ENCODE measurements around the gene PACC1. TPM values are rescaled to one million over a fixed set of nuclear protein-coding genes. Genes with fewer than 3 reads are reported as not detected.

Gene PACC1
- total RNA-seq, 3 donors from 2014 or later, result 13.2 to 16.4 (median 14.9) TPM

DNA sequence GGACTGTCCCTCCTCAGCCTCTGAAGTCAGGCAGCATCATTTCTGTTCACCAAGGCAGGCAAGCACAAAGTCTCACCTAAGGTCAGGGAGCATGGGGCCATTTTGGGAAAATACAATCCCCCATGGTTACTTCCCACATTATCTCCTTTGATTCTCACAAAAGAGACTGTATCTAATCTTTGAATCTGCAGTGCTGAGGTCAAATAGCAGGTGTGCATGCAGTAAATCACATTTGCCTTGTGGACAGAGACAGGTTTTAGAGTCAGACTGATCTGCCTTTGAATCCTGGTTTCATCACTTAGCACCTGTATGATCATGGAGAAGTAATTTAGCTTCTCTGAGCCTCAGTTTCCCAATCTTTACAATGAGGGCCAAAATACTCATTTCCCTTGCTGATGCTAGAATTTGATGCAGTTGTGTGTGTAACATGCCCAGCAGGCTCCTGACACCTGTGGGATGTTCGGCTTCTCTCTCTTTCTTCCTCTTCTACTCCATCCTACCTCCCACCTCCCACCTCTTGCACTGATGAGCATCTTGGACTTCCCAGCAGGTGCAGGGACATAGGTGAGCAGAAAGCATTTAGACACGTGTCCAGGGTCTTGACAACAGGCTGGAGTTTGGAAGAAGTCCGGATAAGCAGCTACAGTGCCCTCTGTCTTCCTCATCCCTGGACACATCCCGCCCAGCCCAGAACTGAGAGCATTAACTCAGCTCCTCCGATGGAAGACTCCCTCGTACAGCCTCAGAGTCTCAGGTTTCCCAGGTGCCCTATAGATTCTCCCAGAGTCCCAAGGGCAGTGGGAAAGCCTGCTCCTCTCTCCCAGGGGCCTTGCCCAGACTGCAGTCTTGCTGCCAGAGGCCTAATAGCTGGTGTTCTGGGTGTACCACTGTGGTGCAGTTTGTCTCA is 37.0 kb upstream of the PACC1 start:
- Mint-ChIP-seq H3K27me3 (ENCODE audit: low read depth) (no peaks in the 10 kb centered on the region), H3K36me3 (ENCODE audit: insufficient read depth) (no peaks in the 10 kb centered on the region), H3K9me3 (no peaks in the 10 kb centered on the region), H3K4me1 (ENCODE audit: low read depth) (no peaks in the 10 kb centered on the region), H3K4me3 (no peak overlapping the region)
- no peak for ATAC-seq
- no peak for DNase-seq

DNA sequence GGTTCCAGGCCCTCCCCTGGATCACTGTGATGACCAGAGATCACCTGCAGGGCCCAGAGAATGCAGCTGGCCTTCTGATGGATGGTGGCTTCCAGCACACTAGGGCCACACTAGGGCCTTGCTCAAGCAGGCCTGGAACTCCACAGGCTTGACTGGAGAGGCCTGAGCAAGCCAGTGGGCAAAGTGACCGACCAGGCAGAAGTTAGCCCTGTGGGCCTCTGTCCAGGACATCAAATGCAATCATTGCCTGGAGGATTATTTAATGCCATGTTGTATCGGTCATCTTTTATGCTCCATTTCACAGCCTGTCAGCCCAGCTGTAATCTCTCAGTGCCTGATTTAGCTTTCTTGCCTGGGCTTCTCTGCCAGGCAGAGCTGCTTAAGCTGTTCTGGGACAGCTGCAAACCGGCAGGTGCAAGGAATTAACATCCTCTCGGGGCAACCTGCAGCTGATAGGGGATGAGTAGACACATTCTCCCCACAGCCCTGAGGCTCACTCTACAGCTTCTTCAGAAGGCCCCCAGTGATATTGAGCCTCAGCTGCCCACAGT is 35.7 kb upstream of the PACC1 start:
- peaks cover 3% of the 10 kb centered on the region for H3K36me3 Mint-ChIP-seq (ENCODE audit: insufficient read depth)
- ATAC-seq (no peak), DNase-seq (no peak)
- no peaks in the 10 kb centered on the region for H3K9me3 Mint-ChIP-seq
- no peaks in the 10 kb centered on the region for H3K4me1 Mint-ChIP-seq (ENCODE audit: low read depth)
- H3K27me3 Mint-ChIP-seq (ENCODE audit: low read depth), result no peaks in the 10 kb centered on the region
- no peak overlapping the region for H3K4me3 Mint-ChIP-seq

DNA sequence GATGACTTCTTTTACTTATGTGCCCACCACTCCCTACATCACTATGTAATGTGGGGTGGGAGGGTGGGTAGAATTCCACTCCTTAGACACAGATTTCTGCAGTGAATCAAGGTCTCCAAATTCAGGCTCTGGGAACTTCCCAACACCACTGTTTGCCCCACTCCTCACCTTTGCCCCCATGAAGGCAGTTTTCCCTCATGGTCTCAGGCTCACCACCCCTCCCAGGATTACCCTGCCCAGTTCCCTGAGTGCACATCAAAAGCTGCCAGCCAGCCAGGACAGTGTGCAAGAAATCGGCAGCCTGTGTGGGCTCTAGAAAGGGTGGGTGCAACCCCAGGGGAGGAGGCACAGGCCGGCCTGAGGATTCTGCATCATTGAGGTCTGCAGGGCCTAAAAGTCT is 32.8 kb upstream of the PACC1 start:
- Mint-ChIP-seq H3K4me3 (no peak overlapping the region), H3K4me1 (ENCODE audit: low read depth) (no peaks in the 10 kb centered on the region), H3K27me3 (ENCODE audit: low read depth) (no peaks in the 10 kb centered on the region), H3K9me3 (no peaks in the 10 kb centered on the region), H3K36me3 (ENCODE audit: insufficient read depth) (peaks cover 3% of the 10 kb centered on the region)
- DNase-seq (no peak), ATAC-seq (no peak)

DNA sequence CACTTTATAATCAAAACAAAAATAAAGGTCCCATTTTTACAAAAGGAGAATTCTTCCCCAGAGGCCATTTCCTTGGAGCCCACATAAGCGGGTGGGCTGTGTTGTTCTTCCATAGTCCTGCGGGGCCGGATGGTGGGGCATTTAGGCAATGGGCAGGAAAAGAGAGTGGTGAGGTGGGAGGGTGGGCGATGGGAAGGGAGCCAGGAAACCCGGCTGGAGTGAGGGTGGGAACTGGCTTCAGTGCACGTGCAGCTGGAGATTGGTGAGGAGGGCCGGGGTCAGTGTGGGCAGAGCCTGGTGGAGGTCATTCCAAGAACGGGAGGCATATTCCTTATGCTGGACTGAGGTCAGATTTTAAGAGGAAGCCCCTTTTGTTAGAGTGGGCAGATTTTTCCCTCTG is 31.6 kb upstream of the PACC1 start:
- ATAC-seq (no peak), DNase-seq (no peak)
- Mint-ChIP-seq H3K9me3 (no peaks in the 10 kb centered on the region), H3K4me3 (no peak overlapping the region), H3K4me1 (ENCODE audit: low read depth) (no peaks in the 10 kb centered on the region), H3K27me3 (ENCODE audit: low read depth) (no peaks in the 10 kb centered on the region), H3K36me3 (ENCODE audit: insufficient read depth) (peaks cover 6% of the 10 kb centered on the region)

DNA sequence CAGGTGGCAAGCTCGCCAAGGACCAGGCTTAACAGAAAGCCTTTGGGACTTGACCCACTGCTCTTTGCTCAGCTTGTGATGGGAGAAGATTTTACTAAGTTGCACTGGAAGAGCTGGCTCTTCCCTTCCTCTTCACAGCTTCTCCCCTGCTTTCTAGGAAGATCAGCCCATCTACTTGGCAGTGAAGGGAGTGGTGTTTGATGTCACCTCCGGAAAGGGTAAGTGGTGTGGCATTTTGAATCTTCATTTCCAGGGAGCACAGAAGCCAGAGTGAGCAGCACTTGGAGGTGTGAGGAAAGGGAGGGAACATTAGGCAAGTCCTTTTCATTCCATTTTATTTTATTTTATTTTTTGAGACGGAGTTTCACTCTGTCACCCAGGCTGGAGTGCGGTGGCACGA is 27.7 kb upstream of the PACC1 start:
- Mint-ChIP-seq H3K36me3 (ENCODE audit: insufficient read depth) (peaks cover 6% of the 10 kb centered on the region), H3K4me1 (ENCODE audit: low read depth) (peaks cover 5% of the 10 kb centered on the region), H3K4me3 (no peak overlapping the region), H3K9me3 (no peaks in the 10 kb centered on the region), H3K27me3 (ENCODE audit: low read depth) (no peaks in the 10 kb centered on the region)
- ATAC-seq, result no peak
- DNase-seq, result no peak

DNA sequence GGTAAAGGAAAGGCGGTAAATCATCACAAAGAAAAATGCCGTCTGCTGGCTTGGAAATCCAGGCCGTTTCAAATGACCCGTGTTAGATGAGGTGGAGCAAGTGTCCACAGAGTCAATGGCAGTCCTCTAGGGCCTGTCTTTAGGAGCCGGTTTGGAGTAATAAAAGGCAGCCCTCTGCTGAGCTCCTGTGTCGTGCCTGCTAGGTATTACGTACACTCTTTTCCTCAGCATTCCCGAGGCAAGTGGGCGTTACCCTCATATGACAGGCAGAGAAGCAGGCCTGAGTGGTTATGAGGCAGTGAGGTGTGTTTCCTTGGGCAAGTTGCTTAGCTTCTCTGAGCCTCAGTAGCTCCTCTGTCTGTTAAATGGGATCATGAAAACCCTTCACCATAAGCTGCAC is 25.7 kb upstream of the PACC1 start:
- DNase-seq, result no peak
- no peaks in the 10 kb centered on the region for H3K9me3 Mint-ChIP-seq
- peaks cover 6% of the 10 kb centered on the region for H3K4me1 Mint-ChIP-seq (ENCODE audit: low read depth)
- no peaks in the 10 kb centered on the region for H3K27me3 Mint-ChIP-seq (ENCODE audit: low read depth)
- H3K36me3 Mint-ChIP-seq (ENCODE audit: insufficient read depth), result peaks cover 2% of the 10 kb centered on the region
- no peak for ATAC-seq
- H3K4me3 Mint-ChIP-seq, result no peak overlapping the region

DNA sequence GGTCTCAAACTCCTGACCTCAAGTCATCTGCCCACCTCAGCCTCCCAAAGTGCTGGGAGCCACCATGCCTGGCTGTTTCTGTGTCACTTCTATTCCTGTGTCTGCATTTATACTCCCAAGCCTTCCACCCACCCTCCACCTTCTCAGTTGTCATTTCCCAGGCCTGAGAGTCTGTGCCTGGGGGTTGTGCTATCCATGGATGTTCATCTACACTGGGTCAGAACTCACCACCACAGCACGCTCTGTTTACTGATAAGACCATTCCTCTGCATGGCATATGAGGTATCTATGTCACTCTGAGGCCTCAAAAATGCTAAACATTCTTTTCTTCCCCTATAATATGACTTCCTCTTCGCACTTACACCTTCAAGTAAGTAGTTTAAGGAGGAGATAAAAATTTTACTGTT is 24.1 kb upstream of the PACC1 start:
- no peaks in the 10 kb centered on the region for H3K9me3 Mint-ChIP-seq
- H3K4me1 Mint-ChIP-seq (ENCODE audit: low read depth), result peaks cover 11% of the 10 kb centered on the region
- no peaks in the 10 kb centered on the region for H3K27me3 Mint-ChIP-seq (ENCODE audit: low read depth)
- ATAC-seq (no peak), DNase-seq (no peak)
- peaks cover 2% of the 10 kb centered on the region for H3K36me3 Mint-ChIP-seq (ENCODE audit: insufficient read depth)
- H3K4me3 Mint-ChIP-seq, result no peak overlapping the region

DNA sequence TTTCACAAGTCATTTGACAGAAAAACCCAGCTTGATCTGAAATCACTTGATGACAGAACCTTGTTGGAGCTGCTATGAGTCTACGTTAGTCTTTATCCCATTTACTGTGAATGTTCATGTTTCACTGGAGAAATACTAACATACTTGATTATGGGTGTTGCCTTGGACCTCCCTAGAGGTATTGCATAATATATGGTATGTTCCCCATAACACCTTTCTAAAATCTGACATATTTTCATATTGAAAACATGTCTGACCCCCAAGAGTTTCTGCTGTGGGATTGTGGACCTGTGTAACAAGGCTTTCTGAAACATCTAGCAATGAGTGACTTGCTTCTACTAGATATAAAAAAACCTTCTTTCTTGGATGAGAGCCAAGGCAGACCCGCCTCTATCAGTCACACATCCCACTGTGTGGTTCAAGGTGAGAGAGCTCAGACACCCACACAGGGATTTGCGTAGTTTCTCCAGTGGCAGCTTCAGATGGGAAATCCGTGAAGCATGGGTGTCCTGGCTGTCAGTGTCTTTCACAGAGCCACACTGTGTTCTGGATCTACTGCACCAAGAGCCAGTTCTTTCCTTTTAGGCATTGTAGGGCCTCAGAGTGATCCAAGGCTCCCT is 22.6 kb upstream of the PACC1 start:
- no peaks in the 10 kb centered on the region for H3K27me3 Mint-ChIP-seq (ENCODE audit: low read depth)
- H3K4me3 Mint-ChIP-seq, result no peak overlapping the region
- ATAC-seq (no peak), DNase-seq (no peak)
- H3K9me3 Mint-ChIP-seq, result no peaks in the 10 kb centered on the region
- H3K36me3 Mint-ChIP-seq (ENCODE audit: insufficient read depth), result peaks cover 2% of the 10 kb centered on the region
- H3K4me1 Mint-ChIP-seq (ENCODE audit: low read depth), result peaks cover 16% of the 10 kb centered on the region

DNA sequence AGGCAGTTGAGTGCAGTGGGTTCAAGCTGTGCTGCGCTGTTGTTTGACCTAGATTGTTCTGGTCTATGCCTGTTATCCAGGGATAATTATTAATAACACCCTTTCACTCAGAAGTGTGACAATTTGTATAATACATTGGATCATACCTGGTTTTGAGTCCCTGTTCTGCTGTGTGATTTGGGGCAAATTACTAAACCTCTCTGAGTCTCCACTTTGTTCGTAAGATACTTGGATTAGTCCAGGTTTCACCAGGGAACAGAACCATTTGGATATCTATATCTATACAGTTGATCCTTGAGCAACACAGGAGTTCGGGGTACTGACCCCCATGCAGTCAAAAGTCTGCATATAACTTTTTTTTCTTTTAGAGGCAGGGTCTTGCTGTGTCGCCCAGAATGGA is 20.3 kb upstream of the PACC1 start:
- H3K36me3 Mint-ChIP-seq (ENCODE audit: insufficient read depth), result no peaks in the 10 kb centered on the region
- no peak overlapping the region for H3K4me3 Mint-ChIP-seq
- ATAC-seq, result no peak
- H3K27me3 Mint-ChIP-seq (ENCODE audit: low read depth), result no peaks in the 10 kb centered on the region
- DNase-seq, result no peak
- no peaks in the 10 kb centered on the region for H3K9me3 Mint-ChIP-seq
- peaks cover 25% of the 10 kb centered on the region for H3K4me1 Mint-ChIP-seq (ENCODE audit: low read depth)

DNA sequence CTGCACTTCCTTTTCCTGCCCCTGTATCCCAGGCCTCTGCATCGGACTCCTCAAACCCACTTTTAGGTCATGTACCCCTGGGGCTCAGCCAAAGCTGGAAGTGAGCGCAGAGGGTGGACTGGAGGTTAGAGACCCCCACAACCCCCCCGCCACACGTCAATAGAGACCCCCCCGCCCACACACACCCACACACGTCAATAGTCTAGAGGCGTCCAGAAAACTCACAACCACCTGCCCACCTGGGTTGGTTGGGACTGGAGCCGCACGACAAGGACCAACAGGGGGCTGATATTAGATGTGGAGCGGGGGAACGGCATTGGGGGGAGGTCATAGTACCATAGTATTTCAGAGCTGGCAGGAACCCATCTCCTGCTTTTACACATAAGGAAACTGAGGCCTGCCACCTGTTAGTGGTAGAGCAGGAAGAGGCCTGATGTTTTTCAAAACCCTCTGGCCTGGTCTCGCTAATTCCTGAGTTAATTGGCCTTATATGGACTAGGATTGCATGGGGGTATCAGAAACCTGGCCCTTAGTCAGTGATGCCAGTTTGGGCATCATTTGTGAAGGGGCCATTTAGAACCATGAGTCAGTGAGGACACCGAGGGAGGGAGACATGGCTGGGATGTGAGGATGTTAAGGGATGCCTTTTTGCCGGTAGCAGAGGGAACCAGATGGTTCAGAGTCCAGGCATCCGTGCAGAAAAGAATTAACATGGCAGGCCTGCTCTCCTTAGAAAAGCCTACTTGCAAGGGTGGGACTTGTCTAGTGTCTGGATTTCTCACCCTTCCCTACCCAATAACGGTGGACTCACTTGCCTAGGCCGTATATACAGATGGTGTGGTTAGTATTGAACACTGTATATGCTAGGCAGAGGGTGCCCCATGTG is 19.1 kb upstream of the PACC1 start:
- Mint-ChIP-seq H3K9me3 (no peaks in the 10 kb centered on the region), H3K27me3 (ENCODE audit: low read depth) (no peaks in the 10 kb centered on the region), H3K4me3 (peak overlapping the region; percentile 76), H3K4me1 (ENCODE audit: low read depth) (peaks cover 25% of the 10 kb centered on the region), H3K36me3 (ENCODE audit: insufficient read depth) (no peaks in the 10 kb centered on the region)
- DNase-seq (no peak), ATAC-seq (no peak)

DNA sequence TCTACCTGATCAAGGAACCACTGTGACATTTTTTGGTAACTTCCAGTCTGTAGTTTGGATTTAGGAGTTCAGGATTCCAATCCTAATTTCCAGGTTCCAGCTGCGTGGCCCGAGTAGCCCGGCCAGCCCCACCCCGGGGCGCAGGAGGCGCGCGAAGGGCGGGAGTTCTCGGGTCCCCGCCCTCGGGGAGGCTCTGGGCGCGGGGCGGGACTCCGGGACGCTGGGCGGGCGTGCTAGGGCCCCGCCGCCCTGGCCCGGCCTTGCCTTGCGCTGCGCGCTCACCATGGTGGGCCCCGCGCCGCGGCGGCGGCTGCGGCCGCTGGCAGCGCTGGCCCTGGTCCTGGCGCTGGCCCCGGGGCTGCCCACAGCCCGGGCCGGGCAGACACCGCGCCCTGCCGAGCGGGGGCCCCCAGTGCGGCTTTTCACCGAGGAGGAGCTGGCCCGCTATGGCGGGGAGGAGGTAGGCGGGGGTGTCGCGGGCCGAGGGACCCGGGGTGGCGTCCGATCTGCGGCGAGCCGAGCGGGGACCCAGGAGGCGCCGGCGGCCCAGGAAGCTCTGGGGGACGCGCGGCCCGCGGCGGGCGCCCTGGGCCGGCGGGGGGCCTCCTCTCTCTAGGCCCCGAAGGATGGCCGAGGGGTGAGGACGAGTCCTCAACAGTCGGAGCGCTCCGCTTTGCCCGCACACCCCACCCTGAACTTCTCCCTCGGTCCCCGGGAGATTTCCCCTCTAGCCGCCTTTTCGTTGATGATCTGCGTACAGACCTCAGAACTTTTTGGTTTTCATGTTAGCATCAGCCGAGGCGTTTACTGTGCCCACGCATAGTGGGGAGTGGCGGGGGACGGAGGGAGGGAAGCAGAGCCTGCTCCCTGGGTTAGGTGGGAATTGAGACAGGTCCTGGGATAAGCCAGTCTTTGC is 18.2 kb upstream of the PACC1 start, which contains the start of gene NENF:
Gene NENF (plus strand): TSS at position 260 of the 916 bp plus-strand sequence. CDS start 24 bp downstream, at position 284.
- peaks cover 22% of the 10 kb centered on the region for H3K4me1 Mint-ChIP-seq (ENCODE audit: low read depth)
- peak; percentile 100 for ATAC-seq

DNA sequence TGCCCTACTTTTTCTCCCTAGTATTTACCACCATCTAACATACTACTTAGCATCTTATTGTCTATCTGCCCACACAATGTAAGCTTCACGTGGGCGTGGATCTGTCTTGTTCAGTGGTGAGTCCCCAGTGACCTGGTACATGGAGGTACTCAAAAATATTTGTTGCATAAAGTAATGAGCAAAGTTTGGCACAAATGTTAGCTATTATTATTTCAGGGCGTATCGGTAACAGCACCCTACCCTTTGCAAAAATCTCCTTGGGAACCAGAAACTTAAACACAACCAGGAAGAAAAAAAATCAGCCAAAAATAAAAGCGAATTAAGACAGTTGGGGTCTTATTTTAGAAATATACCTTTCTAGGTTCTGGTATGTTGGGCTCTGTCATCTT is 17.6 kb upstream of the PACC1 start:
- peak overlapping the region; percentile 76 for H3K4me3 Mint-ChIP-seq
- ATAC-seq, result no peak
- H3K9me3 Mint-ChIP-seq, result no peaks in the 10 kb centered on the region
- no peak for DNase-seq
- peaks cover 2% of the 10 kb centered on the region for H3K27me3 Mint-ChIP-seq (ENCODE audit: low read depth)
- no peaks in the 10 kb centered on the region for H3K36me3 Mint-ChIP-seq (ENCODE audit: insufficient read depth)
- peaks cover 20% of the 10 kb centered on the region for H3K4me1 Mint-ChIP-seq (ENCODE audit: low read depth)

More for the DNA sequence above, 18.2 kb upstream of the PACC1 start, which contains the start of gene NENF:
- Mint-ChIP-seq H3K36me3 (ENCODE audit: insufficient read depth) (no peaks in the 10 kb centered on the region), H3K27me3 (ENCODE audit: low read depth) (no peaks in the 10 kb centered on the region), H3K9me3 (no peaks in the 10 kb centered on the region), H3K4me3 (peak within 1 kb of the TSS; percentile 76)
- peak; percentile 65 for DNase-seq

DNA sequence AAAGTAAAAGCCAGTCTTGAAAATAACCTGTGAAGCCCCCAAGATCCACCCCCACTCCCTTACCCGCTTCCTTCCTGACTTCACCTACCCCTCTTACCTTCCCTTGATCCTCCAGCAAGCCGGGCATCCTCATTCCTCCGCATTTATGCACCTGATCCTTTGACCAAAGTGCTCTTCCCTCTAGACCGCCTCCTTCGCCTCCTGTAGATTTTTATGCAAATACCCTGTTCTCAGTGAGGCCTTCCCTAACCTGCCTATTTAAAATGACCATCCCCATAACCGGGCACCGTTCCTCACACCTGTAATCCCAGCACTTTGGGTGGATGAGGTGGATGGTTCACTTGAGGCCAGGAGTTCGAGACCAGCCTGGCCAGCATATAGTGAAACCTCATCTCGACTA is 17.0 kb upstream of the PACC1 start:
- H3K36me3 Mint-ChIP-seq (ENCODE audit: insufficient read depth), result no peaks in the 10 kb centered on the region
- H3K4me1 Mint-ChIP-seq (ENCODE audit: low read depth), result peaks cover 20% of the 10 kb centered on the region
- ATAC-seq (no peak), DNase-seq (no peak)
- H3K27me3 Mint-ChIP-seq (ENCODE audit: low read depth), result peaks cover 2% of the 10 kb centered on the region
- no peaks in the 10 kb centered on the region for H3K9me3 Mint-ChIP-seq
- H3K4me3 Mint-ChIP-seq, result peak overlapping the region; percentile 47

Data from activated T-cell treated with anti-CD3 and anti-CD28 coated beads, Interleukin-2, amount 50 U/mL, for 4 hours (primary cell).